CD1c-positive myeloid dendritic cell (primary cell): Measurements from ENCODE around the gene C22orf31.
"Not testable (repeated sequence)": the region's sequence is repeated elsewhere in the genome, so short reads cannot be mapped to it uniquely, and the experiment has no call there.

Experiments used
- DNase-seq: peaks from one replicate; pipeline ENCODE4 v3.0.0-alpha.2; 2016; ENCODE audit errors: extremely low spot score

C22orf31 gene

DNA sequence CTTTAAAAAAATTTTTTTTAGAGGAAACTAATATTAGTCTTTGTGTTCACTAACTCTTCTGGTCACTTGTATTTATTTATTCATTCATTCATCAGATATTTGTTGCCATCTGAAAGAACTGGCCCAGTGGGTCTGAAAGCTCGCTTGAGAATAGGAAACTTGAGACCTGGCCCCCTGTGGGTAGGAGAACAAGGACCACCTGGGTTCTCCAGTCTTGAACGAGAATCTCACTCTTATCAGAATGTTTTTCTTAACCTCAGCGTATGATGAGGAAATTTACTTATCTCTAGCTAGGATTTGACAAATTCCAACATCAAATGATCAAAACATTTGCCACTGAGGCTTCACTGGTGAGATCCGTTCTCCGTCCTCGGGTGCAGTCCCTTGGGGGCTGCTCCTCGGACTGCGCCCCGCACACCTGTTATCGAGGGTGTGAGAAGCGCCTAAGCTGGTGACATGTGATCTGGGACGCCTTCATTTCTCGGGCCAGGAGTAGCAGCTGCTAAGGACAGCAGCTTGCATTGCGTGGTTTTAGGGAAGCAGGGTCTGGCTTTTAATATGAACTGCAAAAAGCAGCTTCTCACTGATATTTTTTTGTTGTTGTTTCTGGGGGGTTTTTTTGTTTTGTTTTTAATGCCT lies 6.3 kb downstream of the C22orf31 start:
- DNase-seq: no peak

DNA sequence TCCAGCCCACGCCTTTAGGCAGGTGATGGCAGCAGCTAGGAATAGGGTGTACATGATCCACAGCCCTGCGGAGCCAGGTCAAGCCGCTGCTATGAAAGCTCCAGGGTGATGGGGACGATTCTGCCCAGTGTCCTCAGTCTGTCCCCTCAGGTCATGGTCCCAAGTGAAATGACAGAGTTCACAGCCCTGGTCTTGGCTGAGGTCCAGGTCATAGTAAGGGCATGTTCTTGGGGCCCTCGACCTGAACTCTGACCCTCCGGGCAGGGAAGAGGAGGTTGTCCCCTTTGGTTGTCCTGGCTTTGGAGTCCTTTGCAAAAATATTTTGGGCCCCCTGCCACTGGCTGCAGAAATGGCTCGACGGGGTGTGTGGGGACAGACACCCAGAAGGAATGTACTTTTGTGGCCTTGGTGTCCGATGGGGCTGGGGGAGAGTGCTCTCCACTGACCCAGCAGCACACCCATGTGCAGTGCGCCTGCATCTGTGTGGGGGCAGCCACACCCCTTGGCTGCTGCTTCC lies 7.3 kb downstream of the C22orf31 start:
- no peak for DNase-seq

DNA sequence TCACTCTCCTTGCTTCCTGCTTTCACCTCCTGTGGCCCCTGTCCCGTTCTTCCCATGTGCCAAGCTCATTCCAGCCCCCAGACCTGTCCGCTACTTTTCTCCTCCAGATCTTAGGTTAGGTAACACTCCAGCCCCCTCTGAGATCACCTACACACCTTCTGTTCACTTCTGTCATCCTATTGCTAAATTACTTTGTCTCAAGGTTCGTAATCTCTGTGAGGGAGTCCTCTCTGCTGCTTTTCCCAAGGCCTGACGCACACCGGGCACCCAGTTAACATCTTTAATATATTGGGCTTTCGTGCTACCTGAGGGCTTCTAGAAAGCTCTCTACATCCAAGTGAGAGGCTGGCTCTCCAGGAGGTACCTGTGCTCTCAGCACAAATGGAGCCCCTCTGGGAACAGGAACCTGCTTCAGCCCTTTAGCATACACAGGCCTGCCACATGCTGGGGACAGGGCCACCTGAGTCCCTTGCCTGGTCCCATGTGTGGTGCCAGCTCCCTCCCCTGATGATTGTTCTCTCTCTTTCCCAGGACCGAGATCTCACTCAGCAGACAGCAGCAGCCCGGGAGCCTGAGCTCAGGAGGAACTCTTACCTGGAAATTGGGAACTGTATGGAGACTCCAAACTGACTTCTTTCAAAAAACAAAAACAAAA lies 8.5 kb downstream of the C22orf31 start:
- no peak for DNase-seq

DNA sequence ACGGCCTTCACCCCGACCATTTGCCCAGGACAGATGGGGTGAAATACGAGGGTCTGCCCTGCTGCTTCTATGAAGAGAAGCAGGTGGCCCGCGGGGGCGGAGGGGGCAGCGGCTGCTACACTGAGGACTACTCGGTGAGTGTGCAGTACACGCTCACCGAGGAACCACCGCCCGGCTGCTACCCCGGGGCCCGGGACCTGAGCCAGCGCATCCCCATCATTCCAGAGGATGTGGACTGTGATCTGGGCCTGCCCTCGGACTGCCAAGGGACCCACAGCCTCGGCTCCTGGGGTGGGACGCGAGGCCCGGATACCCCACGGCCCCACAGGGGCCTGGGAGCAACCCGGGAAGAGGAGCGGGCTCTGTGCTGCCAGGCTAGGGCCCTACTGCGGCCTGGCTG lies 11.2 kb downstream of the C22orf31 start:
- DNase-seq: no peak

DNA sequence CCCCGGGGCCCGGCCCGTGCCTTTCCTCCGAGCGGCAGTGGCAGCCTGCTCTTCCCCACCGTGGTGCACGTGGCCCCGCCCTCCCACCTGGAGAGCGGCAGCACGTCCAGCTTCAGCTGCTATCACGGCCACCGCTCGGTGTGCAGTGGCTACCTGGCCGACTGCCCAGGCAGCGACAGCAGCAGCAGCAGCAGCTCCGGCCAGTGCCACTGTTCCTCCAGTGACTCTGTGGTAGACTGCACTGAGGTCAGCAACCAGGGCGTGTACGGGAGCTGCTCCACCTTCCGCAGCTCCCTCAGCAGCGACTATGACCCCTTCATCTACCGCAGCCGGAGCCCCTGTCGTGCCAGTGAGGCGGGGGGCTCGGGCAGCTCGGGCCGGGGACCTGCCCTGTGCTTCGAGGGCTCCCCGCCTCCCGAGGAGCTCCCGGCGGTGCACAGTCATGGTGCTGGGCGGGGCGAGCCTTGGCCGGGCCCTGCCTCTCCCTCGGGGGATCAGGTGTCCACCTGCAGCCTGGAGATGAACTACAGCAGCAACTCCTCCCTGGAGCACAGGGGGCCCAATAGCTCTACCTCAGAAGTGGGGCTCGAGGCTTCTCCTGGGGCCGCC lies 11.9 kb downstream of the C22orf31 start:
- no peak for DNase-seq

DNA sequence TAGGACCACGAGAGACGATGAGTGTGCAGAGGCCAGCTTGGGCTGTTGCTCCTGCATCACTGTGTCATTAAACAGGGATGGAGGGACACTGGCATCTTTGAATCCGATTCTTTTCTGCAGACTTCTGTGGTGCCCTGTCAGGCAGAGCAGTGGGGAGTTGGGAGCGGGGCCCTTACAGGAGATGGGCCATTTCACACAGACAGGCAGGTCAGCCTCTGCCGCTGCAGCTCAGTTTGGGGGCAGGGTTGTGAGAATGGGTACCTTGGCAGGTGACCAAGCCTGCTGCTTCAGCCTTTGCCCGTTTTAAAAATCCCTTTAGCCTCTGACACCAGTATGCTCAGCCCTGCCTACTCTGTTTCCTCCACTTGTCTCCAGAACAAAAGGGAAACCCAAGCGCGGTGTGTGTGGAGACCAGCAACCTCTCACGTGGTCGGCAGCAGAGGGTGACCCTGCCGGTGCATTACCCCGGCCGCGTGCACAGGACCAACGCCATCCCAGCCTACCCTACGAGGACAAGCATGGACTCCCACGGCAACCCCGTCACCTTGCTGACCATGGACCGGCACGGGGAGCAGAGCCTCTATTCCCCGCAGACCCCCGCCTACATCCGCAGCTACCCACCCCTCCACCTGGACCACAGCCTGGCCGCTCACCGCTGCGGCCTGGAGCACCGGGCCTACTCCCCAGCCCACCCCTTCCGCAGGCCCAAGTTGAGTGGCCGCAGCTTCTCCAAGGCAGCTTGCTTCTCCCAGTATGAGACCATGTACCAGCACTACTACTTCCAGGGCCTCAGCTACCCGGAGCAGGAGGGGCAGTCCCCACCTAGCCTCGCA lies 12.6 kb downstream of the C22orf31 start:
- no peak for DNase-seq

DNA sequence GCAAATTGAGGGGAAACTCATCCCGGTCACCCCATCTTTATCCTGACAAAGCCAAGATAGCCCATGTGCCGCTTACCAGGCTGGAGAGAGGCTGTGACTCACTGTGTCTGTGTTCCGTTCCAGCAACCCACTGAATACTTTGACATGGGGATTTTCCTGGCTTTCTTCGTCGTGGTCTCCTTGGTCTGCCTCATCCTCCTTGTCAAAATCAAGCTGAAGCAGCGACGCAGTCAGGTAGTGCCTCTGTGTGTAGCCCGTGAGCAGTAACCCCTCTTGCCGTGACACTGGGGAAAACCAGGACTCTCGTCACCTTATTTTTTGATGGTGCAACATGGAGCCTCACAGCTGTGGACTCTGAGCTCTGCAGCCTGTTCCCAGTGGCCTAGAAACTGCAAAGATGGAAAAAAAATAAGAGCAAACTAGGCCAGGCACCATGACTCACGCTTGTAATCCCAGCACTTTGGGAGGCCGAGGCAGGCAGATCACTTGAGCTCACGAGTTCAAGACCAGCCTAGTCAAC lies 16.9 kb downstream of the C22orf31 start:
- DNase-seq: no peak

DNA sequence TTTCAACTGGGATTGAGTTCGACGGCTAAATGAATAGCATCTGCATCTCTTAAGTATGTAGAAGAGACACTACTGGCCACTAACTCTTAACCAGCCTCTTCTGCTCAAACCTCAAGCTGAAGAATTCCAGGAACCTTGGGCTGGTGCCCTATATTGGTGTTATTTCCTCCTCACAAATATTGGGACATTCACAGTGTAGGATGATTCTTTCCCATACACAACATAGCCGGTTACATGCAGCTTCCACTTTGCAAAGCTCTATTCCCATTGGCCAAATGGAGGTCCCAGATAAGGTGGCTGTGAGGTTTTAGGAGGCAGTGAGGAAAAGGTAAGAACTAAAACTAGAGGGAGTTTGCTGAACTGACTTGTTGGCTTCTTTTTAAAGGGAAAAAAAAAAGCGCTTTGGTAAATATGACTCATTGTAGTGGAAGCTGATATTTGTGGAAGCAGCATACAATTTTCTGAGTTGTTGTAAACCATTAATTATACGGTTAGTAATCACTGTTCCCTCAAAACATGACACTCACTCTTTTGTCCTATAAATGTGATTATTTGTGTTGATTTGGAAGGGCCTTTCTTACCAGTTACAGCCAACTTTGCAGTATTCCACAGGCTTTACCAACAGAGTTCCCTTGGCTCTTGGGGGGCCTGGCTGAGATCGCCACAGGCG lies 17.6 kb downstream of the C22orf31 start:
- DNase-seq: no peak

DNA sequence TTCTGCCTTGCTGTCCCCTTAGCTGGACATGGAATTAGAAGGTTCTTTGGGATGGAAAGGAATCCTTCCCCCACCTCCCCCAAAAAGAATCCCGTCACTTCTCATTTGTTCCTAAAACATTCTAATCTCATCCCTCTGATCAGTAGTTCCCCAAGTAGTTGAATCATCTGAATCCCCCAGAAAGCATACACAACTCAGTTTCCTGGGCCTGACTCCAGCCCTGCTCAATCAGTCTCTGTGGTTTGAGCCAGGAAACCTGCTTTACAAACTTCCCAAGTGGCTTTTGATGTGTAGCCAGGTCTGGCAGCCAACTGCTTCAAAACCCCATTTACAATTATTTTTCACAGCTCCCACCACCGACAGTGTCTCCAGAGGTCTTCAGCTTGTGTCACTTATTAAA lies 20.2 kb downstream of the C22orf31 start:
- DNase-seq: no peak

DNA sequence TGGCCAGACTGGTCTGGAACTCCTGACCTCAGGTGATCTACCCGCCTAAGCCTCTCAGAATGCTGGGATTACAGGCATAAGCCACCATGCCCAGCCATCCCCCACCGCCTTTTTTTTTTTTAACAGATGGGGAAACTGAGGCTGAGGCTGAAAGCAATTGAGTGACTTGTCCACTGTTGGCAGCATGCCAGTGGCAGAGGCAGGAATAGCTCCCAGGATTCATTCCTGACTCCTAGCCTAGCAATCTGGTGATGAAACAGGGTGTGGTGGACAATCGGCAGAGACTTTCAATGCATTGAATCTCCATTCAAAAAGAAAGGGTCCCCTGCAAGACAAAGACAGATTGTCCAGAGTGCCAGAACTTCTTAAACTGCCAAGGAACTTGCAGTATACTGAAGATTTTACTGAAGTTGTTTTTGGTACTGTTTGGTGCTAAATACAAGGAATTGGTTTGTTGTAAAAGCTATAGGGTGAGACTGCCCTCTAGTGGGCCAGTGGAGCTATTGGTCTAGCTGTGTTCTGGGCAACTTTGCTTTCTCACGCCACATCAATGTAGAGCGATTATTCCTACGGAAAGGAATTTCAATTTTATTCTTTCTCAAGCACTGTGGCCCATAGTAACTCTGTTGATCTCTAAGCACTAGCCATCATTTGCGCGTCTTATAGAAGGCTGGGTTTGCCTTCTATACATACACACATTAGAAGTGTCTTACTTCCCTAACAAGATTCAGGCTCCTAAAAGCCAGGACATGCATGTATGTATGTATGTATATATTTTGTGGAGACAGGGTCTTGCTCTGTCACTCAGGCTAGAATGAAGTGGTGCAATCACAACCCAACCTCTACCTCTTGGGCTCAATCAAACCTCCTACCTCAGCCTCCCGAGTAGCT lies 21.0 kb downstream of the C22orf31 start:
- peak; percentile 78 for DNase-seq

DNA sequence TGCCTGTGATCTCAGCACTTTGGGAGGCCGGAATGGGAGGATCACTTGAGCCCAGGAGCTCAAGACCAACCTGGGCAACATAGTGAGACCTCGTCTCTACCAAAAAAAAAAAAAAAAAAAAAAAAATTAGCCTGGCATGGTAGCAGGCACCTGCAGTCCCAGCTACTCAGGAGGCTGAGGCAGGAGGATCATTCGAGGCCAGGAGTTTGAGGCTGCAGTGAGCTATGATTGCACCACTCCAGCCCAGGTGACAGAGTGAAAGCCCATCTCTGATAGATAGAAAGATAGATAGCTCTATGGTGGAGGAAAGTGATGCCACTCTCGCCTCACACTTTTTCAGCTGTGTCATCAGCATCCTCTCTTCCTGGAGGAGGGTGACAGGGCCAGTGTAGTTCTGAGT lies 21.9 kb downstream of the C22orf31 start:
- DNase-seq: not testable (repeated sequence)

DNA sequence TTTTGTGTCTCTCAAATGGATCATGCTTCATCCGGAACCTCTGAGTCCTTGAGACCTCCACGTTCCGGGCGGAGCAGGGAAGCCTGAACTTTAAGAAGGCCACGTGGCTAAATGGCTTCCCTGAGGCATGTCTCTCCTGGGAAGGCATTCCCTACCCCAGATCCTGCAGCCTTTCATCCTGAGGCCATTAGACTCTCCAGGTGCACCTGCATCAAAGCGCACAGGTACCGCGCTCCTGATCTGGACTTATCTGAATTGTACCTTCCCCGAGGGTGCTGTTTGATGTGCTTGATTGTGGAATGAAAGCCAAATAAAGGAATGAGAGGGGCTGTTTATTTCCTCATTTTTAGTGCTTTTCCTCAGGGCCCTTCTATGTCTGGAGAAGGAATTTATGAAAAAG lies 22.5 kb downstream of the C22orf31 start:
- no peak for DNase-seq

DNA sequence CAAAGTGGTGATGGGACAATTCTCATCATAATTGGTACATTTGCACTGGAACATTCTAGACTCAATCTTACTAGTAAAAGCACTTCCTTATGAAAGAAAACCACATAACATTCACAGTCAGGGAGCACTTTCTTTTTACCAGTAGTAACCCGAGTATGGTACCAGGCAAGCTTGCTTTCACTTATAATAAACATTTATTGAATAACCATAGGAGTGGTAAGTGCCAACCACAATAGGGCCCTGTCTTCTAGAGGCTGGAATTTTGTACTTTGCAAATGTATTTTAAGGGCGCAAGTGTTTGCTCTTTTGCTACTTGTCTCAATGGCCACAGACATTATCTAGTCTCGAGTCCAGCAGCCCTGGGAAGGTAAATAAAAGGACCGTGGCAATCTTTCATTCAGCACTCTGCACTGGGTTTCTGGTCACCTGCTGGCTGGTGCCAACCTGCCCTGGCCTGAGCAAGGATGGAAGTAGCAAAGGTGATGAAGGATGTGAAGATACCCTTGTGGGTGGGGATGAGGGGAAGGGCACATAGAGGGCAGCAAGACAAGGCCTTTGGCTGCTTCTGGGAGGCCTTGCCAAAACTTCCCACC lies 24.2 kb downstream of the C22orf31 start:
- no peak for DNase-seq

DNA sequence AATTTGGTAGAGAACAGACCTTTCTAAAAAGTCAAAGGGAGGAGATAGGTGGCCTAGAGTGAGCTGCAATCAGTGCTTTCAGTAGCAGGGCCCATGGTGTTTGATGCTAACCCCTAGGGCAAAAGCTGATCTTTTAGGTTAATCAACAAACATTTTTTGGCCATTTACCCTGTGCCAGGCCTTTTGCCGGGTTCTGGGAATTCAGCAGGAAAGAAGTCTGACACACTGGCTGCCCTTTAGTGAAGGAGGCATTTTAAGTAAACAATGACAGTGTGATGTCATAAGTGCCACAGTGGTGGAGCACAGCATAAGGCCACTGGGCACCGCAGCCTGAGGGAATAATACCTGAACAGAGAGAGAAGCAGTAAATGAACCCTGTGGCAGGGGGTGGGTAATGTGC lies 29.0 kb downstream of the C22orf31 start:
- no peak for DNase-seq

DNA sequence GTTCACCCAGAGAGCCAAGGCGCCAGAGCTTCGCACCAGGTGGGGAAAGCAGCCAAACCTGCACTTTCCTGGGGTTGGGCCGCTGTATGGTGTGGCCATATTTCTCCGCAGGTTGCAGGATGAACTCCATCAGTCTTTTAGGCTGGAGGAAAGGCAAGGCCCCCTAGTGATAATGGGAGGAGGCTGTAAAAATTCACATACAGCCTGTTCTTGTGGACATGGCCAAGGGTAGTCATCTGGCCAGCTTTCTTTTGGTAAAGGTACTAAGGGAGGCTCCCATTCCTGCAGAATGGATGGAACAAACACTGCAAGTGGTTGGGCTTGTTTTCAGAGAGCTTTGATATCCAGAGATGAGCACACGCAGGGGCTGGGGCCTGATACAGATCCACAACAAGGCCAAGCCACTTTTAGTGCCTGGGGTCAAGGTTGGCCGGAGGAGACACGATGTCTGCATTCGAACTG lies 29.6 kb downstream of the C22orf31 start:
- DNase-seq: no peak

DNA sequence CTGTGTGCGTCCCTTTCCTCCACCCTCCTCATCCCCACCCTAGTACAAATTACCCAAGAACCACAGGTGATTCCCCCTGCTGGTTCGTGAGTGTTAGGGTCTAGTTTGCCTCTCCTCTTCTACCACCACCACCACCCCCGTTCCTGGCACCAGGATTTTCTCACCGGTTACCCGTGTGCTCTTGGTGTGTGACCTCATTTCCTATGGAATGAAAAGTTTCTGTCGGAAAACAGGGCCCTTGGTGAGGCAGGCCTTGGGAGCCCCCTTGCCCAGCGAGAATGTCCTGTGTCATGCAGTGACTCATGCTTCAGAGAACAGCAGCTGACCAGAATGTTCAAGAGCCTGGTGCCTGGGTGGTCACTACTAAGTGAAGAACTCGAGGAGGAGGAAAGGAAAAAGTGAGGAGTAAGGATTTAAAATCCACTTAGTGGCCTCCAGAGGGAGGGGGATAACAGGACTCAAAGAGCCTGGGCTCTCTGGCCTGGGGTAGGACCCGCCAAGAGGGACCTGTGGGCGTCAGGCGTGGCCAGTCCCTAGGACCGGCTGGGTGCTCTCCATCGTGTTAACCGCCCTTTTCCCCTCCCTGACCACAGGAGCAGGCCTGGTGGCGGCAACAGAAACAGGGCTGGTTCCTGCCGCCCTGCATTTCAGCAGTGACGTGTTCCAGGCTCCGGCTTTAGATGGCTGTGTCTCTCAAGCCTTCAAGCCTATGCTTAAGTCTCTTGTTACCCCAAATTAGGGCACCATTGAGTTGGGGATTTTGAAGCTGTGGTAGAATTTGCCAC lies 30.2 kb downstream of the C22orf31 start:
- DNase-seq: no peak

DNA sequence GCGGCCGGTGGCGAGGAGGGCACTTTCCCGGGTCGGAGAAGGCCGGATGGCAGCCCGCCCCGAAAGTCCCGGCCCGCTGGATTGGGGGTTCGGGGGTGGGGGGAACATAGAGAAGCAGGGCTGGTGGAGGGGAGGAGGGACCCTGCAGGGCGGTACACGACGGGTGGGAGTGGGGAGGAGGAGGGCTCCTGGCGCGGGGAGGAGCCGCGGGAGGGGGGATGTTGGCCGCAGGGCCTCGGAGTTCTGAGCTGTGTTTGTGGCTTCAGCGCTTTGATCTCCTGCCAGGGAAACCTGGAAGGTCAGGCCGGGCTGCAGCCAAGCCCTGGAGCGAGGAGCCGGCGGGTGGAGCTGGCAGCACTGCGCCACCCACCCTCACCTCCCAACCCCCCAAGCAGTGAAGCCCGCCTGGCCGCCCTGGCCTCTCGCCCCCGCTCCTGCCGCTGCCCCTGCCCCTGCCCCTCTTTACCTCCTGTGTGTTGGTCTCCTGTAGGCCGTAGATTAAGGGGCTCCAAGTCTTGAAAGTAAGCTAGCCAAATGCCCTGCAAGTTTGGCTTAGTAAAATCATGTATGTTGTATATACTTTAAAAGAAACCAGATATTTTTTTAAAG lies 30.9 kb downstream of the C22orf31 start:
- no peak for DNase-seq

DNA sequence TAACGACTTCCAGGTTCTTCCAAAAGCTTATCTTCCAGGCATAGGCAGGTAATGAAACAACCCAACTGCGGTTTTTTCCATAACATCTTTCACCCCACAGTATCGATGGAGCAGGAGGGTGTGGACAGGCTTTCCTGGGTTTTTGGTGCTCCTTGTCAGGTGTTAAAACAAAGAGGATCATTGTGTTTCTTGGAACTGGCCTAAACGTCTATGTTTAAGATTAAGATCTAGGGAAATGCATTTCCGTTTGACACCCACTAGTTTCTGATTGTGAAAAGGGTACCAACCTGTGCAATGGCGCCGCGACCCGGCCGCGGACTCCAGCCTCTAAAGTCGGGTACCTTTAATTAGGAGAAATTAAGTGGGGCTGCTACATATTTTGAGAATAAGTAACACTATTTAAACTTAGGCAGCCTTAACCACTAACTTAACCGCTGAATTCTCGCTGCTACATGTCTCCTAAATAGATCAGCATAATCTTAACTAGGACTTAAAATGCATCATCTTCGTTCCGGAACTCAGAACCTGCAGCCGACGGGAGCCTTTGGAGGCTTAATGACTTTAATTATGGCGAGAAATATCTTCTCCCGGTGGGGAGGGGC lies 31.5 kb downstream of the C22orf31 start:
- no peak for DNase-seq
